Neural progenitor cell (in vitro differentiated cells): ENCODE measurements around the gene LSMEM2.

Source experiments
- CTCF ChIP-seq: fragments of 200-600 bp; sonication (generic); IDR thresholded peaks from 2 replicates; pipeline ENCODE4 v1.5.1; 2017; ENCODE audit warnings: antibody characterized with exemption, mild to moderate bottlenecking
- EZH2 ChIP-seq: fragments of 200-600 bp; sonication (generic); IDR thresholded peaks from 2 replicates; pipeline ENCODE4 v1.6.1; 2017; ENCODE audit warnings: antibody characterized with exemption, mild to moderate bottlenecking, moderate library complexity

GRCh38 chr3:50290161-50290641 is 11.3 kb downstream of the LSMEM2 start:
- TF ChIP-seq CTCF: no peak
- TF ChIP-seq EZH2: no peak
